OCI-LY7 (cell line): ENCODE data around the gene SIGLECL1. TPM values are rescaled to one million over a fixed set of nuclear protein-coding genes. Genes with fewer than 3 reads are reported as not detected.

Experiments
- BruUV-seq: library from RNA; stranded (reverse); fragments of 400-500 nt; replicated peaks from 2 replicates; lab custom pipeline; 2021; lab: Mats Ljungman, UMichigan
- CTCF ChIA-PET: fragments of 300-600 bp; sonication (Branson Sonifier 250); formaldehyde crosslinking; loops from one replicate; lab custom pipeline; 2022; ENCODE audit warnings: antibody characterized with exemption; ENCODE audit not compliant: unreplicated experiment; lab: Charles Lee
- POLR2A ChIA-PET: fragments of 300-600 bp; sonication (Branson Sonifier 250); formaldehyde crosslinking; loops from one replicate; lab custom pipeline; 2022; ENCODE audit warnings: antibody characterized with exemption; lab: Charles Lee
- DNase-seq: peaks from one replicate; pipeline ENCODE4 v3.0.0-alpha.2; 2015; ENCODE audit warnings: low spot score
- H2AFZ ChIP-seq: fragments of 200-600 bp; sonication (generic), shearing (Covaris generic); 2 replicates; pipeline ENCODE4 v1.6.1; 2014; ENCODE audit warnings: mild to moderate bottlenecking, antibody characterized with exemption, low read length, moderate library complexity
- H3K27ac ChIP-seq: fragments of 200-600 bp; sonication (generic); 2 replicates; pipeline ENCODE4 v1.5.1; 2014; ENCODE audit warnings: mixed run types, low read depth, mild to moderate bottlenecking, moderate library complexity, low read length, inconsistent platforms; ENCODE audit not compliant: poor library complexity, severe bottlenecking
- H3K36me3 ChIP-seq: fragments of 200-600 bp; sonication (generic); 2 replicates; pipeline ENCODE4 v1.6.1; 2014; ENCODE audit warnings: mild to moderate bottlenecking, antibody characterized with exemption, low read length, moderate library complexity, mixed read lengths; ENCODE audit not compliant: insufficient read depth
- H3K4me1 ChIP-seq: fragments of 200-600 bp; sonication (generic); 2 replicates; pipeline ENCODE4 v1.5.1; 2014; ENCODE audit warnings: mild to moderate bottlenecking, low read length; ENCODE audit not compliant: insufficient read depth, poor library complexity, severe bottlenecking
- H3K4me2 ChIP-seq: fragments of 200-600 bp; sonication (generic); 2 replicates; pipeline ENCODE4 v1.6.1; 2014; ENCODE audit warnings: mild to moderate bottlenecking, low read length
- H3K4me3 ChIP-seq: fragments of 200-600 bp; sonication (generic); 2 replicates; pipeline ENCODE4 v1.5.1; 2014; ENCODE audit warnings: mild to moderate bottlenecking, low read depth, low read length; ENCODE audit not compliant: poor library complexity, severe bottlenecking
- H3K79me2 ChIP-seq: fragments of 200-600 bp; sonication (generic); 2 replicates; pipeline ENCODE4 v1.6.1; 2016; ENCODE audit warnings: low read depth, mild to moderate bottlenecking, low read length, moderate library complexity, mixed read lengths; ENCODE audit not compliant: insufficient read depth
- H3K9me2 ChIP-seq: fragments of 200-600 bp; sonication (generic); 2 replicates; pipeline ENCODE4 v1.6.1; 2016; ENCODE audit warnings: mild to moderate bottlenecking, low read length, mixed read lengths; ENCODE audit not compliant: insufficient read depth
- H3K9me3 ChIP-seq: fragments of 200-600 bp; sonication (generic); 2 replicates; pipeline ENCODE4 v1.6.1; 2014; ENCODE audit warnings: mild to moderate bottlenecking, mixed run types, low read length, mixed read lengths
- H4K20me1 ChIP-seq: fragments of 200-600 bp; sonication (generic); 2 replicates; pipeline ENCODE4 v1.6.1; 2014; ENCODE audit warnings: mild to moderate bottlenecking, antibody characterized with exemption, low read length, moderate library complexity, mixed read lengths; ENCODE audit not compliant: insufficient read depth
- CTCF ChIP-seq: fragments of 200-600 bp; sonication (generic); conservative IDR thresholded peaks from 2 replicates; pipeline ENCODE4 v1.5.1; 2014; ENCODE audit warnings: mild to moderate bottlenecking, antibody characterized with exemption, low read length, moderate library complexity, mixed read lengths
- EZH2phosphoT487 ChIP-seq: fragments of 200-600 bp; sonication (generic); IDR thresholded peaks from 2 replicates; pipeline ENCODE4 v1.6.1; 2018; ENCODE audit warnings: low read depth, borderline replicate concordance, mild to moderate bottlenecking, mixed run types, antibody characterized with exemption, low read length, moderate library complexity, mixed read lengths
- intact Hi-C: fragments of 100-400 bp; cut with micrococcal nuclease; formaldehyde crosslinking; loops from one replicate; pipeline ENCODE4 v1.10.0; 2022; ENCODE audit not compliant: unreplicated experiment
- total RNA-seq, 2 experiments: library from RNA; depleted of rRNA in 1 of 2; stranded (reverse); fragments of >200 nt in 1 of 2; shearing (Covaris generic) in 1 of 2; gene quantifications; 2 replicates each; pipeline ENCODE4 v1.2.3, GENCODE V29; 2014 to 2022

Gene SIGLECL1
- total RNA-seq, 2 experiments from 2014 or later, result not detected

GRCh38 chr19:51285682-51286081 is 34.8 kb downstream of the SIGLECL1 start:
- CTCF ChIA-PET, result no interaction called here
- no peak overlapping the region for H3K4me2 ChIP-seq
- no peak overlapping the region for H2AFZ ChIP-seq
- DNase-seq, result no peak
- no peaks in the 10 kb centered on the region for H3K9me3 ChIP-seq
- intact Hi-C loops, result no loop called here
- no peak overlapping the region for H3K27ac ChIP-seq
- POLR2A ChIA-PET, result no interaction called here
- BruUV-seq, result no TSS peak
- no peaks in the 10 kb centered on the region for H3K79me2 ChIP-seq
- TF ChIP-seq EZH2phosphoT487, result no peak
- no peak for TF ChIP-seq CTCF
- no peaks in the 10 kb centered on the region for H3K9me2 ChIP-seq
- H4K20me1 ChIP-seq, result no peaks in the 10 kb centered on the region
- H3K36me3 ChIP-seq, result no peaks in the 10 kb centered on the region
- no peaks in the 10 kb centered on the region for H3K4me1 ChIP-seq
- H3K4me3 ChIP-seq, result no peak overlapping the region

- Histone ChIP-seq H2AFZ (no peak overlapping the region), H3K9me2 (no peaks in the 10 kb centered on the region), H4K20me1 (no peaks in the 10 kb centered on the region), H3K4me2 (no peak overlapping the region), H3K9me3 (no peaks in the 10 kb centered on the region), H3K27ac (no peak overlapping the region), H3K36me3 (no peaks in the 10 kb centered on the region), H3K4me1 (no peaks in the 10 kb centered on the region), H3K4me3 (no peak overlapping the region), H3K79me2 (no peaks in the 10 kb centered on the region)
- intact Hi-C loops, result no loop called here
- BruUV-seq, result no TSS peak
- ChIA-PET POLR2A (no interaction called here), CTCF (no interaction called here)
- DNase-seq, result no peak
- TF ChIP-seq CTCF (no peak), EZH2phosphoT487 (no peak)
Observed at GRCh38 chr19:51289635-51290034, 38.8 kb downstream of the SIGLECL1 start.

GRCh38 chr19:51292971-51293370 is 42.1 kb downstream of the SIGLECL1 start:
- no TSS peak for BruUV-seq
- no peaks in the 10 kb centered on the region for H4K20me1 ChIP-seq
- CTCF ChIA-PET, result no interaction called here
- no peak for DNase-seq
- no peaks in the 10 kb centered on the region for H3K79me2 ChIP-seq
- H3K4me2 ChIP-seq, result no peak overlapping the region
- H2AFZ ChIP-seq, result no peak overlapping the region
- POLR2A ChIA-PET, result interaction anchor here (1.0 kb wide), 1 partner anchor 11 kb away, joined by 3 read pairs; no protein-coding TSS in a partner anchor
- no peaks in the 10 kb centered on the region for H3K36me3 ChIP-seq
- H3K4me3 ChIP-seq, result no peak overlapping the region
- H3K9me2 ChIP-seq, result no peaks in the 10 kb centered on the region
- no peaks in the 10 kb centered on the region for H3K9me3 ChIP-seq
- no peak for TF ChIP-seq CTCF
- H3K4me1 ChIP-seq, result no peaks in the 10 kb centered on the region
- no peak overlapping the region for H3K27ac ChIP-seq
- intact Hi-C loops, result no loop called here
